ENCODE measurements around the gene KLHL22.
"Not testable (repeated sequence)": the region's sequence is repeated elsewhere in the genome, so short reads cannot be mapped to it uniquely, and the experiment has no call there.

The KLHL22 gene

GRCh38 chr22:20507253-20508066 is 11.9 kb upstream of the KLHL22 start, which contains the start of gene MED15:
MED15 (plus strand) TSS chr22:20507610; CDS start chr22:20507679, 69 bp downstream.
- TF ChIP-seq POLR2A (IDR thresholded peaks at IDR 0.05; ENCODE audit: low read depth, low read length), result peak; percentile 74; the same call in 1 of the 2 replicates
- TF ChIP-seq TAF1 (IDR thresholded peaks at IDR 0.05; ENCODE audit: borderline replicate concordance, low read depth, low read length), result 0 out of 2 replicates have a peak, but pooled peaks have one; percentile 43
- TF ChIP-seq POLR2AphosphoS5 (IDR thresholded peaks at IDR 0.05; ENCODE audit: low read depth, low read length), result peak; percentile 46; the same call in 1 of the 2 replicates
- DNase-seq (ENCODE audit: insufficient read length), result peak; percentile 91
- peak; percentile 95 for FAIRE-seq

DNA sequence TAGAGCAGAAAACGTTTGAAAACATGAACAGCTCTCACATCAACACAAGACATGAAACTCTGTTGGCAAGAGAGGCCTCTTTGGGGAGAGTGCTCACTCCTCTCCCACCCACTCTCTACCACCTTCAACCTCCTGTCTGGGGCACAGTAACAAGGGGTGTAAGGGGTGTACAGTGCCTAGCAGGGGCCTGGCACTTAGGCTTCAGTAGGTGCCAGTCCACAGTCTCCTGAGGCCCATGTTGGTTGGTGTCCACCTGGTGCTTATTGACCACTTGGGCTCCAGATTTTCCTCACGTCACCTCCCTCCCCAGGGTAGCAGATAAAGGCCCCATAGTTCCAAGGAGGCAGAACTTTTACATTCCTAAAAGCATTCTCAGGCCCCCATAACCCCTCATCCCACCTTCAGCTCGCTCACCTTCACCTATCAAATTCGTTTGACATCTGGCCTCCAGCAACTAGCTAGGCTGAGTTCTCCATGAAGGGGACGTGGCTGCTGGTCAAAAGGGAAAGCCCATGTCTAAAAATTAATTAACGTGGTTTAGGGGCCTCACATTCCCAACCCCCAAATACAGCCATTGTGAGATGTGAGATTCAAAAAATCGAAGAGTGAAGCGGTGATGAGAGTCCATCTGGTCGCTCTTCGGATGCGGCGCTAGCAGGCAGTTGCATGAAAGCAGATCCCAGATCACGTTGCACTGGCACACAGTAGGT is 11.1 kb upstream of the KLHL22 start:
- DNase-seq (ENCODE audit: insufficient read length) (no peak), FAIRE-seq (no peak)
- TF ChIP-seq TAF1 (IDR thresholded peaks at IDR 0.05; ENCODE audit: borderline replicate concordance, low read depth, low read length) (no peak), POLR2AphosphoS5 (IDR thresholded peaks at IDR 0.05; ENCODE audit: low read depth, low read length) (no peak), POLR2A (IDR thresholded peaks at IDR 0.05; ENCODE audit: low read depth, low read length) (no peak)

DNA sequence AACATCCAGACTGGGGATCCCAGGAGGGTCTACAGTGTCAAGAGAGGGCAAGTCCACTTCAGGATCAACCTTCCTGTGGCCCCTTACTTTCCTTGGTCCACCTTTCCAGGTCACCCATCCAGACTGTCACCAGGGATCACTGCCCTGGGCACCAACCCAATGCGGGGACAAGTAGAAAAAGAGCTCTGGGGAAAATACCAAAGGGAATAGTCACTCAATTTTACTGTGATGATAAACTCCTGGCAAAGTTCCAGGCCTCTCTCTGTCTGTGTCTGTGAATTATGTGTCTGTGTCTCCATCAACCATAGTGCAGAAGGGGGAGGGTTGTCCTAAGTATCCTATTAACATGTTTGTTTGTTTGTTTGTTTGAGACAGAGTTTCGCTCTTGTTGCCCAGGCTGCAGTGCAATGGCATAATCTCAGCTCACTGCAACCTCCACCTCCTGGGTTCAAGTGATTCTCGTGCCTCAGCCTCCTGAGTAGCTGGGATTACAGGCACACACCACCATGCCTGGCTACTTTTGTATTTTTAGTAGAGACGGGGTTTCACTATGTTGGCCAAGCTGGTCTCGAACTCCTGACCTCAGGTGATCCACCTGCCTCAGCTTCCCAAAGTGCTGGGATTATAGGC is 8.8 kb upstream of the KLHL22 start:
- DNase-seq (ENCODE audit: insufficient read length); FAIRE-seq: not testable (repeated sequence)

- DNase-seq (ENCODE audit: insufficient read length) (no peak), FAIRE-seq (no peak)
Measured at GRCh38 chr22:20503816-20504215, 8.2 kb upstream of the KLHL22 start.

GRCh38 chr22:20499769-20500168 is 4.2 kb upstream of the KLHL22 start:
- TF ChIP-seq POLR2AphosphoS5 (IDR thresholded peaks at IDR 0.05; ENCODE audit: low read depth, low read length) (no peak), TAF1 (IDR thresholded peaks at IDR 0.05; ENCODE audit: borderline replicate concordance, low read depth, low read length) (no peak), POLR2A (IDR thresholded peaks at IDR 0.05; ENCODE audit: low read depth, low read length) (no peak)
- DNase-seq (ENCODE audit: insufficient read length), result no peak
- no peak for FAIRE-seq

More at GRCh38 chr22:20503816-20504215, 8.2 kb upstream of the KLHL22 start:
- no peak for TF ChIP-seq POLR2AphosphoS5 (IDR thresholded peaks at IDR 0.05; ENCODE audit: low read depth, low read length)
- TF ChIP-seq POLR2A (IDR thresholded peaks at IDR 0.05; ENCODE audit: low read depth, low read length), result no peak
- TF ChIP-seq TAF1 (IDR thresholded peaks at IDR 0.05; ENCODE audit: borderline replicate concordance, low read depth, low read length), result no peak

- DNase-seq (ENCODE audit: insufficient read length) (no peak), FAIRE-seq (no peak)
- TF ChIP-seq TAF1 (IDR thresholded peaks at IDR 0.05; ENCODE audit: borderline replicate concordance, low read depth, low read length) (no peak), POLR2A (IDR thresholded peaks at IDR 0.05; ENCODE audit: low read depth, low read length) (no peak), POLR2AphosphoS5 (IDR thresholded peaks at IDR 0.05; ENCODE audit: low read depth, low read length) (no peak)
Measured at GRCh38 chr22:20498913-20499312, 3.3 kb upstream of the KLHL22 start.

DNA sequence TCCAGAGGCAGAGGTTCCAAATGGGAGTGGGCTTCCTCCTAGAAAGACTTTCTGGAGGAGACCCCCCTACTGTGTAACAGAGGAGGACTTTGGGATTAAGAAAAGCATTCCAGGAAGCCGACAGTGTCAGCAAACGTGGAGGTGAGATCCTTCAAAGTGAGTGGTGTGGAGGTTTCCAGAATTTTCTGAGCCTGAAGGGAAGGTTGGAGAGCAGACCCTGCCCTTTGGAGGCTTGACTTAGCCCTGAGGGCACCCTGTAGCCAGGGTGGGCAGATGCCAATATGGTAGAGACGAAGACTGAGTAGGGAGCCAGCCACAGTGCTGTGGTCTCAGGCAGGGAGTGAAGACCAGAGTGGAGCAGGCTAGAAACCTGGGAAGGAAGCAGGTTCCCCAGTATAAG is 1.8 kb upstream of the KLHL22 start:
- TF ChIP-seq TAF1 (IDR thresholded peaks at IDR 0.05; ENCODE audit: borderline replicate concordance, low read depth, low read length) (no peak), POLR2A (IDR thresholded peaks at IDR 0.05; ENCODE audit: low read depth, low read length) (no peak), POLR2AphosphoS5 (IDR thresholded peaks at IDR 0.05; ENCODE audit: low read depth, low read length) (no peak)
- no peak for DNase-seq (ENCODE audit: insufficient read length)
- no peak for FAIRE-seq

DNA sequence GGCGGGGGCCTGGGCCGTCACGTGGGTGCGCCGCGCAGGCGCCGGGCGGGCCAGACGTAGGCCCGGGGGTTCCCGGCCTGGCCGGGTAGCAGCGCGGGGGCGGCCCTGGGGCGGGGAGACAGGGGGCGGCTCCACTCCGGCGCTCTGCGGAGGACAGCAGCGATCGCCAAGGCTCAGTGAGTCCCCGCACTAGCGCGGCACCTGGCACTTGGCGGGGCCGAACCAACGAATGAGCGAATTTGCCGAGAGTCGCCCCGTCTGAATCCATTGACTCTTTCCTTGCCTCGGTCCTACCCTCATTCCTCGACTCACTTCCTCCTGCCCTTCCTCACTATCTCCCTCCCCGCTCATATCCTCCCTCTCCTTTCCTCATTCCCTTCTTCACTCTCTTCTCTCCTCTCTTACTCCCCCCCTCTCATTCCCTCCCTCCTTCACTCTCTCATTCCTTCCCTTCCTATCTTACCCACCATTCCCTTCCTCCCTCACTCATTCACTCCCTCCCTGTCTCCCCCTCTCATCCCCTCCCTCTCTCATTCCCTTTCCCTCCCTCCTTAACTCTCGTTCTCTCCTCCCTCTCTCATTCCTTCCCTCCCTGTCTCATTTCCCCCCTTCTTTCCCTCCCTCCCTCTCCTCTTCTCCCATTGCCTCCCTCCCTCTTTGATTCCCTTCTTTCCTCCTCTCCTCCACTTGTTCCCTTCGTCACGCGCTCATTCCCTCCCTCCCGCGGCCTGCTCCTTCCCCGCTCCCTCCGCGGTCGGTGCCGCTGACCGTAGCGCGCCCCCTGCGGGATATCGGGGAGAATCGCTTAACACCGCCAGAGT is 476 bp upstream of the KLHL22 start:
- peak; percentile 97 for DNase-seq (ENCODE audit: insufficient read length)
- FAIRE-seq, result peak; percentile 89
- TF ChIP-seq POLR2A (IDR thresholded peaks at IDR 0.05; ENCODE audit: low read depth, low read length), result no peak
- no peak for TF ChIP-seq TAF1 (IDR thresholded peaks at IDR 0.05; ENCODE audit: borderline replicate concordance, low read depth, low read length)
- no peak for TF ChIP-seq POLR2AphosphoS5 (IDR thresholded peaks at IDR 0.05; ENCODE audit: low read depth, low read length)

DNA sequence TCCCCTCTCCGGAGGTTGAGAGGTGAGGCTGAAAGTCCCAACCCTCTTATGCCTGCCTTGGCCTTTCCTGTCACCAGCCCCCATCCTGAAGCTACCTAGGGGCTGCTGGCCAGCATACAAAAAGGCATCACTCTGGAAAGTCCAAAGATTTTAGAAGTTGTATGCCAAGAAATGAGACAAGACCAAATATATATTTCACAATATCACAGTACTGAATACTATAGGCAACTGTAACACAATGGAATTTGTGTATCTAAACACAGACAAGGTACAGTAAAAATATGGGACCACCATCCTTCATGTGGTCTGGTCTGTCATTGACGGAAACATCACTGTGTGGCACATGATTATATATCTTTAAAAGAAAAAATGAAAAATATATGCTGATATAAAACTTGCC is 4.2 kb downstream of the KLHL22 start:
- FAIRE-seq (no peak), DNase-seq (ENCODE audit: insufficient read length) (no peak)
- TF ChIP-seq TAF1 (IDR thresholded peaks at IDR 0.05; ENCODE audit: borderline replicate concordance, low read depth, low read length) (no peak), POLR2AphosphoS5 (IDR thresholded peaks at IDR 0.05; ENCODE audit: low read depth, low read length) (no peak), POLR2A (IDR thresholded peaks at IDR 0.05; ENCODE audit: low read depth, low read length) (no peak)

DNA sequence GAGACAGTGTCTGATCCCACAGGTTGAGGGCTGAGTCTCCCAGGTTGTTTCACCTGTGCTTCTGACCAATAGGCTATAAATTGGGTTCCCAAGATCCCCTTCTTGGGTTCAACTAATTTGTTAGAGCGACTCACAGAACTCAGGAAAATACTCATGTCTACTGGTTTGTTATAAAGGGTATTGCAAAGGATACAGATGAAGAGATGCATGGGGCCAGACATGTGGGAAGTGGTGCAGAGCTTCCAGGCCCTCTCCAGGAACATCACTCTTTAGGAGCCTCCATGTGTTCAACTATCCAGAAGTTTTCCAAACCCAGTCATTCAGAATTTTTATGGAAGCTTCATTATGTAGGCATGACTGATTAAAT is 4.7 kb downstream of the KLHL22 start:
- FAIRE-seq, result no peak
- no peak for DNase-seq (ENCODE audit: insufficient read length)
- TF ChIP-seq POLR2A (IDR thresholded peaks at IDR 0.05; ENCODE audit: low read depth, low read length), result no peak
- TF ChIP-seq POLR2AphosphoS5 (IDR thresholded peaks at IDR 0.05; ENCODE audit: low read depth, low read length), result no peak
- no peak for TF ChIP-seq TAF1 (IDR thresholded peaks at IDR 0.05; ENCODE audit: borderline replicate concordance, low read depth, low read length)

Data from GM12892 (cell line).